IPS-NIHi7 (cell line): ENCODE data around the gene MYT1.
"Not testable (repeated sequence)": the region's sequence is repeated elsewhere in the genome, so short reads cannot be mapped to it uniquely, and the experiment has no call there.

Experiments used
- DNase-seq: peaks from one replicate; pipeline ENCODE4 v3.0.0; 2012; ENCODE audit warnings: mixed read lengths; ENCODE audit errors: extremely low spot score

The MYT1 gene

GRCh38 chr20:64166721-64167615, 2.7 kb downstream of the MYT1 start:
- DNase-seq = peak; percentile 69

DNA sequence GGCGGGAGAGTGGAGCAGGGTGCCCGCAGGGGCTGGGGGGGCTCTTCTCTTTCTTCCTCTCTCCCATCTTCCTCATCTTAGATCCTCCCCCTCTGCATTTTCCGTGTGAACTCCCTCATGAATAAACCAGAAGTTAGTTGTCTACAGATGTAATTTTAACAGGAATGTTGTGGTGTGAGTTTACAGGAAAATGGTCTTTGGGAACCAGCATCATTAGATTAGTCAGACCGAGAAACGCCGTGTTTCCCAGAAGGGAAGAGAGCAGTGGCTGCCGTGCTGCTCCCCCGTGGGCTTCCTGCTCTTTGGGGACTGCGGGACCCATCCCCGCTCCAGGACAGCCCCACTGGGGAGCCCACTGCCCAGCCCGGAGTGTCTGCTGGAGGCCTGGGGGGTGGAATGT, 3.4 kb downstream of the MYT1 start:
- no peak for DNase-seq

GRCh38 chr20:64168381-64169090, 4.3 kb downstream of the MYT1 start:
- no peak for DNase-seq

DNA sequence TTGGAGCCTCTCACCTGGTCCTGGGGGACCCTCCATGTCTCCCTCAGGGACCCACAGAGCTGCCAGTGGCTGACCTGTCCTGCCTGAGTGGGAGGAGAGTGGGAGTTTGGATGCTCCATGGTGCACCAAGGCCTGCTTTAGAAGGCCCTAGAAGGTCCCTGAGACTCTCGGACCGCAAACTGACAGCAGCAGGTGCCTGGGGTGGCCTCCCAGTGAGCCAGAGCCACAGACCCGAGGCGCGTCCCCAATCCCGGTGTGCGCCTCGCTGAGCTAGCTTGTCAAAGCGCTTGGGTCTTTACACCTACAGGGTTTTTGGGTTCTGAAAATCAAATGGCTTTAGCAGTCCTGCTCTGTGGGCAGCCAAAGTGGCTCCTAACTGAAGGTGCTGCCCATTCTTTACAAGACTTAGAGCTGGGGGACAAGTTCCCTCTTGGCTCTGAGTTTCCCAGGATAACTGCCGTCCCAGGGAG, 4.9 kb downstream of the MYT1 start:
- DNase-seq = no peak

DNA sequence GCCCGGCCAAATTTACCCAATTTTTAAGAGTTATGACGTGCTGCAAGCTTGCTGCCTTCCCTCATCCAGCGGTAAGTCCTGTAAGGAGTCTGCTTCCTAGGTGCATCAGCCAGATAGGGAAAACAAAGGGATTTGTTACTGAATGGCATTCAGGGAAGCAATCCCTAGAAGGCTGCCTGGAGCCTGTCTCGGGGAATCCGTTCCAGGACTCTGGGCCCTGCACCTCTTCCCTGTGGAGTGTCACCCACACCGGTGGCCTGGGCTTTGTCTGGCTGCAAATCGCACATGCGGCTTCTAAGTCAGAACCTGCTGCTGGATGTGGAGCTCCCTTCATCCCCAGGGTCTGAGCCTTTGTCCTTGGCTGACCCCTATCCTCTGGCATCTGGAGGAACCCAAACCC, 7.0 kb downstream of the MYT1 start:
- no peak for DNase-seq

GRCh38 chr20:64173116-64173515, 8.9 kb downstream of the MYT1 start:
- no peak for DNase-seq

DNA sequence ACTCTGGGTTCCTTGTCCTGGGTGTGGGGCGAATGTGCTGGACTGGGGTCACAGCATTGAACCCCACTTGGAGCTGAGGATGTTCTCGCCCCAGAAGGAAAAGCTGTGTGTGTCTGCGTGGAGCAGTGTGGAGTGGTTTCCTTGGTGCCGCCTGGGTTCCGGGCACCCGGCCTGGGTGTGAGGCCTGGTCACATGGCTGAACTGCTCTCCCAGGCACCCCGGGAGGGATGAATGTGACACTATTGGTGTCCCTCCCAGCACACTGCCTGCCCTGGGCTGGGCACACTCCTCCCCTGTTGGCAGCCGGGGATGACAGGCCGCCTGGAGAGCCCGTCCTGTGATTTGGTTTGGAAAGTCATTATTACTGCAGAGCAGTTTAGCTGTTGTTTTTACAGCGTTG, 12.3 kb downstream of the MYT1 start:
- DNase-seq = no peak

GRCh38 chr20:64176971-64177370, 12.7 kb downstream of the MYT1 start:
- no peak for DNase-seq

- no peak for DNase-seq
Measured at GRCh38 chr20:64177384-64177783, 13.1 kb downstream of the MYT1 start.

- no peak for DNase-seq
Measured at GRCh38 chr20:64177787-64178186, 13.5 kb downstream of the MYT1 start.

GRCh38 chr20:64178925-64179324, 14.7 kb downstream of the MYT1 start:
- DNase-seq = not testable (repeated sequence)

DNA sequence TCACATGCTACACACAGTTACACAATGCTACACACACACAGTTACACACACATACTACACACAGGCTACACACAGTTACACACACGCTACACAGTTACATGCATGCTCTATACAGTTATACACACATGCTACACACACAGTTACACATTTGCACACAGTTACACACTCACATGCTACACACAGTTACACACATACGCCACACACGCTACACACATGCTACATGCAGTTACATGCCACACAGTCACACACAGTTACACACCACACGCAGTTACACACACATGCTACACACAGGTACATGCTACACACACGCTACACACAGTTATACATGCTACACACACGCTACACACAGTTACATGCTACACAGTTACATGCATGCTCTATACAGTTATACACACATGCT, 15.6 kb downstream of the MYT1 start:
- DNase-seq = no peak

DNA sequence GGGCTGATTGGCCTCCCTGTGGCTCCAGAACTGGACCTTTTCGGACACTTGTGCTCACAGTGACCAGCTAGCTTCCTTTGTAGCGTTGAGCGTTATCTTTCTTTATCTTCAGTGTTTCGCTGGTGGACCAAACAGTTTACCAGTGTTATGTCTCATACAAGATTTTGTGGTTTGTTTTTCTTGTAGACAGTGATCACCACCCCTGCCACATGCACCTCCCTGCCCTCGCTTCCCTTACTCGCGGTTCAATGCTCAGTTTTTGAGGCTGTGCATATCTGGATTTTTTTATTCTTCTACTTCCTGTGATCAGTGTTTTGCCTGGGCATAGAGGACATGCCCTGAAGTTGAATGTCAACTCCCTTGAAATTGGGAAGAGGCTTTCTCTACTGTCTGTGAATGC, 16.4 kb downstream of the MYT1 start:
- DNase-seq = no peak

GRCh38 chr20:64181391-64181790, 17.1 kb downstream of the MYT1 start:
- DNase-seq = no peak

- no peak for DNase-seq
Measured at GRCh38 chr20:64182146-64182865, 18.1 kb downstream of the MYT1 start.

GRCh38 chr20:64183313-64183712, 19.1 kb downstream of the MYT1 start:
- DNase-seq = no peak

- DNase-seq = no peak
Measured at GRCh38 chr20:64184795-64185194, 20.5 kb downstream of the MYT1 start.

DNA sequence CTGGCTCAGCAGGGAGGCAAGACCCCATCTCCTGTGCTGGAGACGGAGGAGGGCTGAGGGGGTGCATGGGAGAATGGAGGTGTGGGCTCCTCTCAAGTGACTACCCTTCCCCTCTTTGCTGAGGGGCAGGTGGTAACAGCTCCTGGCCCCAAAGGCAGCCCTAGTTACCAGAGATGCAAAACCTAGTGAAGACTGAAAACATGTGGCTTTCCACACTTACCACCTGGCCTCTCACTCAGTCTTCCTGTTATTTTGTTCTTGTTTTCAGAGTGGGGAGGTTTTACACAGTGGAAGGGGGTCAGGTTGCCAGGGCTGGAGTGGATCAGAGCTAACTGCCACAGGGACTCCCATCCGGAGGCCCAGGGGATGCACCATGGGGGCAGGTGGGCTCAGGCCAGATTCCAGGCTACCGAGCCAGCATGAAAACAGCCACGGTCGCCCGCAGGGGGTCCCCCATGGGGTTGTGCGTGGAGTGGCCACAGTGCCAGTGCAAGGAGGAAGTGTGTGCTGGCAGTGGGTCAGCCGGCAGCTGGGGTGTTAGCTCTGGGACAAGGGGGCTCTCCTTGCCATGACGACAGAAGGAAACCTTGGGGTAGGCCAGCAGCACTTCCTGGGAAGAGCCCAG, 21.1 kb downstream of the MYT1 start:
- DNase-seq = no peak

DNA sequence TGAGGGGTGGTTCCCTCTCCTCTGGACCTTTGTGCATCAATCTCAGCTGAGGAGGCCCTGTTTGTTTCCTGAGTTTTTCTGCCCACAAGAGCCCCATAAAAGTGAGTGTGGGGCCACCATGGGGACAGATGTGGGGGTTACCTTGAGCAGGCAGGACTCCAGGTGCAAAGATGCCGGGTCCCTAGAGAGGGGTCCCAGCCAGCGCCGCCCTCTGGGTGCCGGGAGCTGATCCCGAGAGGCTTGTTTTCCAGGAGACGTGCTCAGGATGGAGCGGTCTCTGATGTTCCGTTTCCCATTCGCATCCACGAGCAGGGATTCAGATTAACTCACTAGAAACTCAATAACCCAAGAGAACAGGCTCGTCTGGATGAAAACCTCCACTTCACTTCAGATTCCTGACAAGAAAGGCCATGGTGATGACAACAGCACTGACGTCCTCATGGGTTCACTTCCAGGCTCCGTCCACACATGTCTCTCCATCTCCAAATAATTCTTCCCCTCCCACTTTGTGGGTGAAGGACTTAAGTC, 21.9 kb downstream of the MYT1 start:
- no peak for DNase-seq

DNA sequence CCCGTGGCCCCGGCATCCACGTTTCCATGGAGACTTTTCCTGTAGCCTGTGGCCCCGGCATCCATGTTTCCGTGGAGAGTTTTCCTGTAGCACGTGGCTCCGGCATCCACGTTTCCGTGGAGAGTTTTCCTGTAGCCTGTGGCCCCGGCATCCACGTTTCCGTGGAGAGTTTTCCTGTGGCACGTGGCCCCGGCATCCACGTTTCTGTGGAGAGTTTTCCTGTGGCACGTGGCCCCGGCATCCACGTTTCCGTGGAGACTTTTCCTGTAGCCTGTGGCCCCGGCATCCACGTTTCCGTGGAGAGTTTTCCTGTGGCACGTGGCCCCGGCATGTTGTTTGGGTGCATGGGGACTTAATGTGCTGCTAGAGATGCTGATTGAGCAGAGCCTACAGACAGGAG, 23.0 kb downstream of the MYT1 start:
- DNase-seq = not testable (repeated sequence)

DNA sequence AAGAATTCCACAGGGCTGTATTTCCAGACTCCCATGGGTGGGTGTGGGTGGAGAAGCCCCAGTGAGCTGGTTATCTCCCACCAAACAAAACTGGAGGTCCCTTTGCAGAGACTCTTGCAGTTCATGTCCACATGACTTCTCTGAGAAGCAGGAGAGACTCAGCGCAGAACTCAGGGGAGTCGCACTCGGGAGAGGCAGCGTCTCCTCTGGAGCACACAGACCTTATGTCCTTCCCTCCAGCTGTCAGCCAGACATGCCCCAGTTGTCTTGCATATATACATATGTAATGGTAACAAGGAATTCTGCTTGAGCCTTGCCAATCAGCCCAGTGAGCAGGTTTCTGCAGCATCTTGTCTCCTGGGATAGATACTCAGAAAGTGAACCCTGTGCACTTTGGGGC, 23.8 kb downstream of the MYT1 start:
- no peak for DNase-seq
